ENCODE results near the gene IGF2BP2. TPM values are rescaled to one million over a fixed set of nuclear protein-coding genes. Genes with fewer than 3 reads are reported as not detected.

The IGF2BP2 gene
- total and polyA plus RNA-seq, 2 of the 8 experiments (the other 6 are each of a cell fraction or from before 2014, with no cell fraction given), result 7.4 to 121 TPM

- H3K36me3 ChIP-seq (ENCODE audit: control insufficient read depth in 2 of 4, insufficient read depth in 4 of 4, low read length in 3 of 4), result no peaks in the 10 kb centered on the region
- H3K9me3 ChIP-seq (ENCODE audit: insufficient read depth in 2 of 2, low read depth in 1 of 2, low read length in 1 of 2), result peaks cover 0 to 4% of the 10 kb centered on the region in 2 experiments; a peak in 1 of 4 replicates
- H4K91ac ChIP-seq (replicated peaks; ENCODE audit: insufficient read length, low read length), result no peak overlapping the region
- H2BK15ac ChIP-seq (ENCODE audit: low read length), result no peak overlapping the region
- no peak overlapping the region for H3K27ac ChIP-seq (ENCODE audit: low read depth, low read length)
- H3K4me1 ChIP-seq (replicated peaks in 1 of 4; ENCODE audit: control insufficient read depth in 3 of 4, insufficient read depth in 4 of 4, low read length in 3 of 4), result no peaks in the 10 kb centered on the region
- no peak for TF ChIP-seq ZNF274 (IDR thresholded peaks at IDR 0.05; ENCODE audit: borderline replicate concordance, extremely low read depth, low read length)
- no peak for TF ChIP-seq SIX5 (IDR thresholded peaks at IDR 0.05; ENCODE audit: low read depth, low read length)
- TF ChIP-seq KDM1A (IDR thresholded peaks at IDR 0.05; ENCODE audit: borderline replicate concordance, low read length), result peak; percentile 76
- DNase-seq (ENCODE audit: low read depth in 1 of 2, low spot score in 2 of 2), result no peak
- no peak for FAIRE-seq
- no peak overlapping the region for H3K18ac ChIP-seq (ENCODE audit: extremely low read depth, low read length)
- H3K56ac ChIP-seq (replicated peaks; ENCODE audit: insufficient read length, low read depth, low read length), result no peak overlapping the region
- no peak overlapping the region for H3K9ac ChIP-seq (replicated peaks in 1 of 4; ENCODE audit: extremely low read depth in 1 of 4, low read depth in 3 of 4, low read length in 3 of 4)
- H3K23me2 ChIP-seq (ENCODE audit: low read depth, low read length), result no peaks in the 10 kb centered on the region
- no peaks in the 10 kb centered on the region for H4K20me1 ChIP-seq (replicated peaks in 1 of 2; ENCODE audit: control insufficient read depth in 1 of 2, insufficient read depth in 2 of 2, low read length in 2 of 2)
- H3K27me3 ChIP-seq (replicated peaks in 1 of 4; ENCODE audit: control insufficient read depth in 3 of 4, extremely low read depth in 1 of 4, insufficient read depth in 3 of 4, low read length in 3 of 4), result no peaks in the 10 kb centered on the region
- H4K8ac ChIP-seq (ENCODE audit: extremely low read depth, insufficient read depth, low read length), result no peak overlapping the region
- ChIA-PET POLR2A (ENCODE audit: partially characterized antibody) (interaction anchor here (1.4 kb wide), 1 partner anchor 18 kb away, joined by 3 read pairs; no protein-coding TSS in a partner anchor), CTCF (ENCODE audit: partially characterized antibody) (interaction anchor here (1.0 to 1.4 kb wide), 4 partner anchors 9 to 122 kb away, joined by 3 to 4 read pairs (median 4); no protein-coding TSS in a partner anchor)
- no peak overlapping the region for H4K5ac ChIP-seq (ENCODE audit: insufficient read length, low read depth, low read length)
- H3K4me3 ChIP-seq (ENCODE audit: extremely low read depth in 1 of 4, insufficient read depth in 2 of 4, low read depth in 3 of 4, low read length in 4 of 4), result no peak overlapping the region
- no peak overlapping the region for H2AK5ac ChIP-seq (ENCODE audit: low read depth, low read length)
- no peaks in the 10 kb centered on the region for H3K79me2 ChIP-seq (ENCODE audit: control insufficient read depth in 1 of 2, insufficient read depth in 2 of 2, low read length in 2 of 2)
- H2BK20ac ChIP-seq (ENCODE audit: low read length), result no peak overlapping the region
- no peak overlapping the region for H2BK120ac ChIP-seq (replicated peaks; ENCODE audit: low read depth, low read length)
- no peak overlapping the region for H3K4ac ChIP-seq (replicated peaks; ENCODE audit: insufficient read length, low read depth, low read length)
- no peak overlapping the region for H3K14ac ChIP-seq (ENCODE audit: insufficient read length)
- H2BK12ac ChIP-seq (ENCODE audit: low read depth, low read length), result no peak overlapping the region
- no peaks in the 10 kb centered on the region for H3K79me1 ChIP-seq (ENCODE audit: low read depth, low read length)
- no peak overlapping the region for H3K4me2 ChIP-seq (ENCODE audit: insufficient read depth in 1 of 2, low read depth in 2 of 2, low read length in 2 of 2)
- no peak overlapping the region for H3K23ac ChIP-seq (ENCODE audit: insufficient read length)
- no peak overlapping the region for H2BK5ac ChIP-seq (ENCODE audit: low read depth, low read length)
- no peak overlapping the region for H2AFZ ChIP-seq (ENCODE audit: low read length)
These were observed 31.8 kb upstream of the IGF2BP2 start for GRCh38 chr3:185856652-185857051.

All from H1 (cell line).